Hepatocyte (in vitro differentiated cells): ENCODE measurements around the gene PTDSS2. TPM values are rescaled to one million over a fixed set of nuclear protein-coding genes. Genes with fewer than 3 reads are reported as not detected.
"Not testable (repeated sequence)": the region's sequence is repeated elsewhere in the genome, so short reads cannot be mapped to it uniquely, and the experiment has no call there.

Source experiments
- DNase-seq: peaks from one replicate; pipeline ENCODE4 v3.0.0-alpha.2; 2016; ENCODE audit warnings: low spot score
- H2AFZ ChIP-seq: fragments of 200-600 bp; sonication (generic); 2 replicates; pipeline ENCODE4 v1.6.0; 2016; ENCODE audit warnings: antibody characterized with exemption, mild to moderate bottlenecking
- H3K27ac ChIP-seq: fragments of 200-600 bp; sonication (generic); 2 replicates; pipeline ENCODE4 v1.5.1; 2016; ENCODE audit warnings: mild to moderate bottlenecking
- H3K27me3 ChIP-seq: fragments of 200-600 bp; sonication (generic); 2 replicates; pipeline ENCODE4 v1.6.1; 2016
- H3K36me3 ChIP-seq: fragments of 200-600 bp; sonication (generic); replicated peaks from 2 replicates; pipeline ENCODE4 v1.5.1; 2016; ENCODE audit warnings: low read depth; ENCODE audit not compliant: insufficient read depth
- H3K4me1 ChIP-seq: fragments of 200-600 bp; sonication (generic); 2 replicates; pipeline ENCODE4 v1.5.1; 2016; ENCODE audit warnings: mild to moderate bottlenecking, moderate library complexity; ENCODE audit not compliant: insufficient read depth
- H3K4me2 ChIP-seq: fragments of 200-600 bp; sonication (generic); 2 replicates; pipeline ENCODE4 v1.6.0; 2016
- H3K4me3 ChIP-seq: fragments of 200-600 bp; sonication (generic); 2 replicates; pipeline ENCODE4 v1.5.1; 2016; ENCODE audit warnings: mild to moderate bottlenecking
- H3K79me2 ChIP-seq: fragments of 200-600 bp; sonication (generic); 2 replicates; pipeline ENCODE4 v1.6.0; 2017; ENCODE audit warnings: mild to moderate bottlenecking
- H3K9me2 ChIP-seq: fragments of 200-600 bp; sonication (generic); replicated peaks from 2 replicates; pipeline ENCODE4 v1.6.0; 2017; ENCODE audit warnings: mild to moderate bottlenecking; ENCODE audit not compliant: insufficient read depth
- H3K9me3 ChIP-seq: fragments of 200-600 bp; sonication (generic); 2 replicates; pipeline ENCODE4 v1.5.1; 2016; ENCODE audit warnings: low read depth, mild to moderate bottlenecking
- H4K20me1 ChIP-seq: fragments of 200-600 bp; sonication (generic); 2 replicates; pipeline ENCODE4 v1.6.0; 2016; ENCODE audit warnings: mild to moderate bottlenecking; ENCODE audit not compliant: insufficient read depth, poor library complexity, severe bottlenecking
- CTCF ChIP-seq: fragments of 200-600 bp; sonication (generic); IDR thresholded peaks from 2 replicates; pipeline ENCODE4 v1.5.1; 2016; ENCODE audit warnings: antibody characterized with exemption, mild to moderate bottlenecking; ENCODE audit not compliant: poor library complexity
- EZH2 ChIP-seq: fragments of 200-600 bp; sonication (generic); IDR thresholded peaks from 2 replicates; pipeline ENCODE4 v1.6.1; 2016; ENCODE audit warnings: antibody characterized with exemption, mild to moderate bottlenecking, borderline replicate concordance
- EZH2phosphoT487 ChIP-seq: fragments of 200-600 bp; sonication (generic); IDR thresholded peaks from one replicate; pipeline ENCODE4 v1.6.1; 2018; ENCODE audit warnings: antibody characterized with exemption, mild to moderate bottlenecking, low read depth, moderate library complexity; ENCODE audit not compliant: unreplicated experiment, severe bottlenecking
- WGBS: methylation state at CpG from one replicate; pipeline ENCODE4 v1.1.6; 2016; ENCODE audit warnings: low lambda C conversion rate; ENCODE audit errors: missing lambda C conversion rate; 5-methylcytosine and 5-hydroxymethylcytosine counted together
- polyA plus RNA-seq: library from polyadenylated mRNA; unstranded; fragments of >200 nt; fragmentation: Nextera tagmentation; extraction: Ambion mirVana; gene quantifications from 2 replicates; pipeline ENCODE4 v1.2.1, GENCODE V29; 2016
- total RNA-seq: library from RNA; depleted of rRNA; stranded (reverse); fragments of >200 nt; gene quantifications from 2 replicates; pipeline ENCODE4 v1.2.3, GENCODE V29; 2014

PTDSS2 gene
- total and polyA plus RNA-seq, 2 experiments from 2014 or later, result 31.5 to 50.8 TPM

- Histone ChIP-seq H3K9me2 (no peaks in the 10 kb centered on the region), H3K79me2 (peaks cover 18% of the 10 kb centered on the region), H3K27me3 (no peaks in the 10 kb centered on the region), H3K36me3 (no peaks in the 10 kb centered on the region), H3K27ac (peak overlapping the region; percentile 93), H4K20me1 (no peaks in the 10 kb centered on the region), H3K4me3 (no peak overlapping the region), H3K9me3 (no peaks in the 10 kb centered on the region), H3K4me1 (peaks cover 8% of the 10 kb centered on the region), H3K4me2 (no peak overlapping the region), H2AFZ (no peak overlapping the region)
- no peak for TF ChIP-seq CTCF
- TF ChIP-seq EZH2phosphoT487, result no peak
- no peak for TF ChIP-seq EZH2
- WGBS, result 82% methylated on average over 12 of the region's 12 CpGs
- DNase-seq, result no peak
These were observed 18.0 kb downstream of the PTDSS2 start for GRCh38 chr11:468036-468435.

DNA sequence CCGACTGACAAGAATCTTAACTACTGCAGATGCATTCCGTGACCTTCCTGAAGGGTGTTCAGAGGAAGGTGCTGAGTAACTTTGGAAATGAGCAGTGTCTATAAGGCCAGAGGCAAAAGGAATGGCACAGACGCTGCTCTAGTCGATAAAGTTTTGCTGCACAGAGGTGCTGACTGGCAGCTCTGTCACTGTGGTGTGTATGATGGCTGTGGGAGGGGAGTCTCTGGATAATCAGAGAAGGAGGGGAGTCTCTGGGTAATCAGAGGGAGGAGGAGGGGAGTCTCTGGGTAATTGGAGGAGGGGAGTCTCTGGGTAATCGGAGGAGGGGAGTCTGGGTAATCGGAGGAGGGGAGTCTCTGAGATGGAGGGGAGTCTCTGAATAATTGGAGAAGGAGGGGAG, 18.4 kb downstream of the PTDSS2 start:
- Histone ChIP-seq H3K9me2 (no peaks in the 10 kb centered on the region), H3K4me3 (no peak overlapping the region), H3K27ac (peak overlapping the region; percentile 93), H3K4me2 (no peak overlapping the region), H3K9me3 (no peaks in the 10 kb centered on the region), H4K20me1 (no peaks in the 10 kb centered on the region), H3K36me3 (no peaks in the 10 kb centered on the region), H3K4me1 (peaks cover 8% of the 10 kb centered on the region), H2AFZ (no peak overlapping the region), H3K27me3 (no peaks in the 10 kb centered on the region), H3K79me2 (peaks cover 18% of the 10 kb centered on the region)
- WGBS, result 72% methylated on average over 6 of the region's 6 CpGs
- TF ChIP-seq CTCF, result no peak
- TF ChIP-seq EZH2phosphoT487, result no peak
- no peak for TF ChIP-seq EZH2
- no peak for DNase-seq

DNA sequence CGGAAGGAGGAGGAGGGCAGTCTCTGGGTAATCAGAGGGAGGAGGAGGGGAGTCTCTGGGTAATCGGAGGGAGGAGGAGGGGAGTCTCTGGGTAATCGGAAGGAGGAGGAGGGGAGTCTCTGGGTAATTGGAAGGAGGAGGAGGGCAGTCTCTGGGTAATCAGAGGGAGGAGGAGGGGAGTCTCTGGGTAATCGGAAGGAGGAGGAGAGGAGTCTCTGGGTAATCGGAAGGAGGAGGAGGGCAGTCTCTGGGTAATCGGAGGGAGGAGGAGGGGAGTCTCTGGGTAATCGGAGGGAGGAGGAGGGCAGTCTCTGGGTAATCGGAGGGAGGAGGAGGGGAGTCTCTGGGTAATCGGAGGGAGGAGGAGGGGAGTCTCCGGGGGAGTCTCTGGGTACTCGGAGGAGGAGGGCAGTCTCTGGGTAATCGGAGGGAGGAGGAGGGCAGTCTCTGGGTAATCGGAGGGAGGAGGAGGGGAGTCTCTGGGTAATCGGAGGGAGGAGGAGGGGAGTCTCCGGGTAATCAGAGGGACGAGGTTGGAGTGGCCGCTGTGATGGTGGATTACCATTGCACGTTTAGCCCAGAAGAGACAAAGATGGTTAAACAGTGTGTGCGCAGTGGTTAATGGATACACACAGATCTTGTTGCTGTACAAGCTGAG, 19.1 kb downstream of the PTDSS2 start:
- H3K27me3 ChIP-seq, H3K4me3 ChIP-seq, H3K9me3 ChIP-seq, H2AFZ ChIP-seq, DNase-seq, H3K4me1 ChIP-seq, H3K36me3 ChIP-seq, H4K20me1 ChIP-seq, H3K9me2 ChIP-seq: not testable (repeated sequence)
- Histone ChIP-seq H3K27ac (peak overlapping the region; percentile 93), H3K4me2 (peak overlapping the region; percentile 72), H3K79me2 (peaks cover 15% of the 10 kb centered on the region)
- 54% methylated on average over 6 of the region's 19 CpGs for WGBS

GRCh38 chr11:469684-470560, 19.8 kb downstream of the PTDSS2 start:
- 73% methylated on average over 26 of the region's 28 CpGs for WGBS
- no peak overlapping the region for H2AFZ ChIP-seq
- H3K27me3 ChIP-seq, result no peaks in the 10 kb centered on the region
- H3K27ac ChIP-seq, result peak overlapping the region; percentile 93
- H3K79me2 ChIP-seq, result peaks cover 14% of the 10 kb centered on the region
- H3K4me3 ChIP-seq, result no peak overlapping the region
- no peaks in the 10 kb centered on the region for H4K20me1 ChIP-seq
- H3K4me1 ChIP-seq, result peaks cover 8% of the 10 kb centered on the region
- no peaks in the 10 kb centered on the region for H3K9me2 ChIP-seq
- H3K4me2 ChIP-seq, result peak overlapping the region; percentile 72
- TF ChIP-seq EZH2phosphoT487, result no peak
- TF ChIP-seq EZH2, result no peak
- peak; percentile 34 for TF ChIP-seq CTCF
- no peaks in the 10 kb centered on the region for H3K36me3 ChIP-seq
- peak; percentile 91 for DNase-seq
- no peaks in the 10 kb centered on the region for H3K9me3 ChIP-seq
